ENCODE data around the gene KCTD20.
"Not testable (repeated sequence)": the region's sequence is repeated elsewhere in the genome, so short reads cannot be mapped to it uniquely, and the experiment has no call there.

KCTD20 gene

GRCh38 chr6:36445621-36446020 is 2.8 kb downstream of the KCTD20 start:
- no peak for DNase-seq

GRCh38 chr6:36449173-36449572 is 6.4 kb downstream of the KCTD20 start:
- not testable (repeated sequence) for DNase-seq

GRCh38 chr6:36452897-36453296 is 10.1 kb downstream of the KCTD20 start:
- DNase-seq: not testable (repeated sequence)

GRCh38 chr6:36455486-36456027 is 12.8 kb downstream of the KCTD20 start:
- no peak for DNase-seq

- no peak for DNase-seq
Measured at GRCh38 chr6:36459501-36459900, 16.7 kb downstream of the KCTD20 start.

DNA sequence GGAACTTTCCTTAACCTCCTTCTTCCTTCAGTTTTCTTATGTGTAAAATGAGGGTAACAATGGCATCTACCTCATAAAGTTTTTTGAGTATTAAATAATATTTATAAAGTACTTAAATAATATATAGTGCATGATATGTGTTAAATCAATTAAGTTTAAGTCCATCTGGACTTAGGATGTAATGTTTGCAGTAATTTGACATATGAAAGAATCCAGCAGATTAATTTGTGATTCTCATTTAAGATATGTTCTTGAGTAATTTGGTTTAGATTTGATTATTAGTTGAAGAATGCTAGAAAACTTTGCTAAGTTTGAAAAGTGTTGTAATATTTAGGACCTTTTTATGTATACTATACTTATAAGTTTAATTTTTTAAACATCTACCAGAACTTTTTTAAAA is 18.1 kb downstream of the KCTD20 start:
- no peak for DNase-seq

DNA sequence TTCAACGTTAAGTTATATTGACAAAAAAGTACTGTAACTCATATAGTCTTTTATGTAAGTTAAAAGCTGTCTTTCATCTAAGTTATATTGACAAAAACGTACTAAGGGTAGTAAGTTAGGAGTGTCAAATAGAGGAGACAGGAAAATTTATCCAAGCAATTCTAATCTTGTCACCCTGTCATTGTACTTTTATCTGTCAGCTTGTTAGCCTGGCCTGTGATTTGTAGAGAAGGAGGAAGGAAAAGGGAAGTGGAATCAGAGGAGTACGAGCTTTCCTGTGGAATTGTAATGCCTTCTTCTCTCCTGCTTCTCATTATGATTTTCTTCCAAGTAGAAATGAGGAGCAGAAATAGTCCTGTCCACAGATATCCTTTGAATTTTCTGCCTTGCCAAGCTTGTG is 18.8 kb downstream of the KCTD20 start:
- no peak for DNase-seq

GRCh38 chr6:36463676-36464075 is 20.9 kb downstream of the KCTD20 start:
- DNase-seq: no peak

DNA sequence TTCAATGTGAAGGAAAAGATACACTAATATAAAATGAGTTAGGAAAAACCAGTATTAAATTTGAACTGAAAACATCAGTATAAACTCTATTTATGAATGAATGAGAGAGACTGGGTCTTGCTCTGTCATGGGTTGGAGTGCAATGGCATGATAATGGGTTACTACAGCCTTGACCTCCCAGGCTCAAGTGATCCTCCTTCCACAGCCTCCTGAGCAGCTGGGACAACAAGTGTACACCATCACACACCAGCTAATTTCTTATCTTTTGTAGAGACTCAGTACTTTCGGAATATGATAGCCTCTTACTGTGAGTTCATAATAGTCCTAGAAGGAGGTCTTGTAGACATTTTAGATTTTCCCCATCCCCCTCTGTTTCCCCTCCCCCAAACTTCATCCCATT is 21.4 kb downstream of the KCTD20 start:
- DNase-seq: no peak

DNA sequence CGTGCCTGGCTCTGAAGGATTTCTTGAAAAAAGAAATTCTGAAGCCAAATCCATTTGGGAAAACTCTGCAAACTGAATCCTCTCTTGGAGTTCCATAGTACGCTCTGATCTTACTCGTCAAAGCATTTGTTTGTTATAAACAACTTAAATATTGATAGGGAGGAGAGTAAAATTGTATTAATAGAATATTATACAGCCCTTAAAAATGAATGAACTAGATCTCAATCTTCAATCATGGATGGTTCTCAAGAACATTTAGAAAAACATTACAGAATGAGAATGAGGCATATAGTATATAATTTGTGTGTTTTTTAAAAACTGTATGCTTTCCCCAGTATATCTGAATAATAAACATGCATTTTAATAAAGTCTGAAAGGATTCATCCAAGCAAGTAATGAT is 24.8 kb downstream of the KCTD20 start:
- DNase-seq: no peak

DNA sequence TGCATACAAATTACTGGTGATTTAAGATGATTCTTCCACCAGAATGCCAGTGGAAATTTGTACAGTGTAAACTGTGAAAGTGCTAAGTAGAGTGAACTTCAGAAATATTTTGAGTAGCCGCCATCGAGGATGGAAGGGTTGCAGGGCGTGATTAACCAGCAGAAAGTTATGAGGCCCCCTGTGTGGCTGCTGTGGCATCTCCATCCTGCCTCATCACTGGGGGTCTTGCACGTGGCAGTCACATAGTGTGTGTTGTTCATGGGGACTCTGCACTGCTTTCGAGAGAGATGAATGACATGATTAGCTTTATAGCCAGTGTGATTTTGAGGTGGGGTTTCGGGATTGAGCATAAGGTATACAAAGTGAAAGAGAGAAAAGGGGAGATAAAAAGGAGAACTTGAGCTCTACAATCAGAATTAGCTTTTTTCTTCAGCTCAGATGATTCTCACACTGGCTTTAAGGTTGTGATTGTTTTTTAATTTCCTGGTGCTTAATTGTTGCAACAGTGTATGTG is 26.4 kb downstream of the KCTD20 start:
- DNase-seq: no peak

DNA sequence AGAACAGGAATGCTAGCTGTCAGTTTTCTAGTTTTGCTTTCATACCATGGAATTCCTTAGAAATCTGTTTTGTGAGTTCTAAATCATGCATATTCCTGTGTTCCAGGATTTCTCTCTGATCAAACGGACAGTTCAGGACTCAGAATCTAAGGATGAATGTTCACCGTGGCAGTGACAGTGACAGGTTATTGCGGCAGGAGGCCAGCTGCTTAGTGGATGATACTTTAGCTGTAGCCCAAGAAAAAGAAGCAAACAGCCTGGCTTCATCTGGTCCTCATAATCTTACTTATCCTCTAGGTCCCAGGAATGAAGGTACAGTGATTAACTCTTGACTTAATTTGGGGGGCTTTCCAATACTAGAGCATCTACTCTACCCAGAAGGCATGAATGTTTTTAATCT is 27.1 kb downstream of the KCTD20 start:
- DNase-seq: no peak

- no peak for DNase-seq
Measured at GRCh38 chr6:36478051-36478526, 35.3 kb downstream of the KCTD20 start.

GRCh38 chr6:36479256-36479655 is 36.5 kb downstream of the KCTD20 start:
- DNase-seq: no peak

GRCh38 chr6:36483326-36483725 is 40.5 kb downstream of the KCTD20 start:
- not testable (repeated sequence) for DNase-seq

- no peak for DNase-seq
Measured at GRCh38 chr6:36484736-36485135, 41.9 kb downstream of the KCTD20 start.

DNA sequence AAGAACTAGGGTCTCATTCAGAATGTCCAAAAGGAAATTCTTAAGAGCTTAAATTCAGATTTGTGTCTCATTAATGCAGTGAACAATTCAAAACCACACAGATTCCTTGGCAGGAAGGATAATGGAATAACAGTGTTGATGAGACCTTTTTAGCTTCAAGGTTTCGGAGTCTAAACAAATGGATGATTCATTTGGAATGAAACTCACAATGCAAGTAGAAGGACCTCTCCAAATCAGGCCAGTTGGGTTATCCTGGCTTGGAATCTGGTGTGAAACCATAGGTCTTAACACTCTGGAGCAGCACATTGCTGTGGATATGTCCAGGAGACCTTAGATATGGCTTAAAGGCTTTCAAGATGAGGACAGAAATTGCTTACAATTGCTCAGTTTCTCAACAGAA is 44.9 kb downstream of the KCTD20 start:
- DNase-seq: no peak

DNA sequence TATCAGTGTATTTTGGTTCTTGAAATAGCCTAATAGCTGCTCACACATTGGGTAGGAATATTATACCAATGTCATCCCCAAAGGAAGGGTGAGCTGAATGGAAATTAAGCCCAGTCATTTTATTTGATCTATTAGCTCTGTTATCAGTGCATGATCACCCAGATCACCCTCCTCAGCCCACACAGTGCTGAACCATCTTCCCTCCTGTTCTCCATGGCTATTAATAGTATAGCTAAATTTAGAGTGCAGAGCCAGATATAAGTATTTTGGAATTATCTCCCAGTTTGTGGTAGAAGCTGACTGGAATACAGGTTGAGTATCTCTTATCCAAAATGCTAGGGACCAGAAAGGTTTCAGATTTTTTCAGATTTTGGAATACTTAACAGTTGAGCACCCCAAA is 45.4 kb downstream of the KCTD20 start:
- DNase-seq: no peak

GRCh38 chr6:36489426-36489825 is 46.6 kb downstream of the KCTD20 start:
- no peak for DNase-seq

- DNase-seq: no peak
Measured at GRCh38 chr6:36491378-36491965, 48.7 kb downstream of the KCTD20 start.

DNA sequence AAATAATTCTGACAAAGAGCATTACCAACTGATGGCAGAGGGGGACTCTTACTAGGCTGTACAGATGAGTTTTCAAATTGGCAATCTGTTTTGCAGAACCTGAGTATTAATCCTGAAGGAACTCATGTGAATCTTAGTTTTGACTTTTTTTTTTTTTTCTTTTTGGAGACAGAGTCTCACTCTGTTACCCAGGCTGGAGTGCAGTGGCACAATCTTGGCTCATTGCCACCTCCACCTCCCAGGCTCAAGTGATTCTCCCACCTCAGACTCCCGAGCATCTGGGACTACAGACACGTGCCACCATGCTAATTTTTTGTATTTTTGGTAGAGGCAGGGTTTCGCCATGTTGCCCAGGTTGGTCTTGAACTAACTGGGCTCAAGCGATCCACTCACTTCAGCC is 49.3 kb downstream of the KCTD20 start:
- DNase-seq: no peak

- DNase-seq: no peak
Measured at GRCh38 chr6:36492621-36493020, 49.8 kb downstream of the KCTD20 start.

GRCh38 chr6:36493319-36493718 is 50.5 kb downstream of the KCTD20 start:
- no peak for DNase-seq

- DNase-seq: no peak
Measured at GRCh38 chr6:36493859-36494258, 51.1 kb downstream of the KCTD20 start.

DNA sequence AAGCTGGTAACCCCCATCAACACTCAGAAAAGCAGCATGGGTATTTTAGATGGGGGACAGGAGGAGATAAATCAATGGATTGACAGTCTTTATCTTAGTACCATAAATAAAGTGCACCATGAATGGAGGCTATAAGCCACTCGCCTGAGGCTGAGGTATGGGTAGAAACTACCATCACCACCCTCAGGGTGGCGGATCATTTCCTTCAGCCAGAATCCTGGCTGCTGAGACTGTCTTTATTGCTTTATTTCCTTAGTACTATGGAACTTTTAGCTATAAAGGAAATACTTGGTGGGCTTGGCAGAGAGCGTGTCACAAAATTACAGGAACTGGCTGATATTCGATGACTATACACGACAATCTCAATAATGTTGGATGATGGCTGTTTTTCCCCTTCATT is 52.3 kb downstream of the KCTD20 start:
- no peak for DNase-seq
